ENCODE results near the gene LRRC47. TPM values are rescaled to one million over a fixed set of nuclear protein-coding genes. Genes with fewer than 3 reads are reported as not detected.

LRRC47 gene
- total and polyA plus RNA-seq, 2 of the 8 experiments (the other 6 are each of a cell fraction or from before 2014, with no cell fraction given), result 38.3 to 82.4 TPM

DNA sequence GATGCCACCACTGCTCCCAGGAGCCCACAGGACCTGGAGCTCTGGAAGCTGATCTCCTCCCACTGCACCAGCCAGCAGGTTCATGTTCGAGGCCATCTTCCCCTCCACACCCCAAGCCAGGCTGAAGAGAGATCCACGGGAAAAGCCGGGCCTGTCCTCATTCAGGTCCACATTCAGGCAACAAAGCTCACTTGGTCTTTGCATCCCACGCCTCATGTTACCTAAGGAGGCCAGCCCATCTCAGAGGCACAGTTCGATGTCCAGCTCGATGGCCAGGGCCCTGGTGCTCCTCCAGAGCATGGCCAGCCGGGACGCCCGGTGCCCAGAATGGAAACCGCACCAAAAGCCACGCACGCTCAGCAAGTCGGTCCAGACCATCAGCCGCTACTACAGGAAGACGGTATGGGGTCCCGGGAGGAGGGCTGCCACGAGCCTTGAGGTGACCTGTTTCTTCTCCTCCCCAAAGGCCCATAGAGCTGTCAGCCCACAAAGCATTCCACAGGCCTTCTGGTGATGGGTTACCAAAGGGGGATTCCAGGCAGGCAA is 43.8 kb downstream of the LRRC47 start, which contains the start of gene CCDC27:
TSS of gene CCDC27 (plus strand) at position 51 of the 546 bp plus-strand sequence. CDS start at position 83, 32 bp downstream.
- Histone ChIP-seq H4K5ac (ENCODE audit: insufficient read length, low read depth, low read length) (no peak within 1 kb of the TSS), H4K91ac (replicated peaks; ENCODE audit: insufficient read length, low read length) (no peak within 1 kb of the TSS), H3K27ac (ENCODE audit: low read depth, low read length) (no peak within 1 kb of the TSS), H3K9me3 (ENCODE audit: insufficient read depth in 2 of 2, low read depth in 1 of 2, low read length in 1 of 2) (no peaks in the 10 kb centered on the region; a peak in 1 of 4 replicates), H2BK120ac (replicated peaks; ENCODE audit: low read depth, low read length) (no peak within 1 kb of the TSS), H3K79me1 (ENCODE audit: low read depth, low read length) (no peaks in the 10 kb centered on the region), H2AK5ac (ENCODE audit: low read depth, low read length) (no peak within 1 kb of the TSS), H3K9ac (replicated peaks in 1 of 4; ENCODE audit: extremely low read depth in 1 of 4, low read depth in 3 of 4, low read length in 3 of 4) (no peak within 1 kb of the TSS), H3K23ac (ENCODE audit: insufficient read length) (no peak within 1 kb of the TSS), H2BK20ac (ENCODE audit: low read length) (no peak within 1 kb of the TSS), H3K4me3 (ENCODE audit: extremely low read depth in 1 of 4, insufficient read depth in 2 of 4, low read depth in 3 of 4, low read length in 4 of 4) (no peak within 1 kb of the TSS), H3K14ac (ENCODE audit: insufficient read length) (no peak within 1 kb of the TSS), H2AFZ (ENCODE audit: low read length) (no peak within 1 kb of the TSS), H4K8ac (ENCODE audit: extremely low read depth, insufficient read depth, low read length) (no peak within 1 kb of the TSS), H3K18ac (ENCODE audit: extremely low read depth, low read length) (no peak within 1 kb of the TSS), H2BK15ac (ENCODE audit: low read length) (no peak within 1 kb of the TSS), H2BK5ac (ENCODE audit: low read depth, low read length) (no peak within 1 kb of the TSS), H3K4me1 (replicated peaks in 1 of 4; ENCODE audit: control insufficient read depth in 3 of 4, insufficient read depth in 4 of 4, low read length in 3 of 4) (no peaks in the 10 kb centered on the region; a peak in 1 of 7 replicates), H3K4ac (replicated peaks; ENCODE audit: insufficient read length, low read depth, low read length) (no peak within 1 kb of the TSS), H2BK12ac (ENCODE audit: low read depth, low read length) (no peak within 1 kb of the TSS), H4K20me1 (replicated peaks in 1 of 2; ENCODE audit: control insufficient read depth in 1 of 2, insufficient read depth in 2 of 2, low read length in 2 of 2) (no peaks in the 10 kb centered on the region), H3K4me2 (ENCODE audit: insufficient read depth in 1 of 2, low read depth in 2 of 2, low read length in 2 of 2) (no peak within 1 kb of the TSS), H3K36me3 (ENCODE audit: control insufficient read depth in 2 of 4, insufficient read depth in 4 of 4, low read length in 3 of 4) (no peaks in the 10 kb centered on the region), H3K79me2 (ENCODE audit: control insufficient read depth in 1 of 2, insufficient read depth in 2 of 2, low read length in 2 of 2) (no peaks in the 10 kb centered on the region), H3K27me3 (replicated peaks in 1 of 4; ENCODE audit: control insufficient read depth in 3 of 4, extremely low read depth in 1 of 4, insufficient read depth in 3 of 4, low read length in 3 of 4) (peaks cover 0 to 3% (median 0%) of the 10 kb centered on the region in 4 experiments; a peak in 5 of 7 replicates), H3K56ac (replicated peaks; ENCODE audit: insufficient read length, low read depth, low read length) (no peak within 1 kb of the TSS), H3K23me2 (ENCODE audit: low read depth, low read length) (no peaks in the 10 kb centered on the region)
- no peak for TF ChIP-seq RBBP5 (IDR thresholded peaks at IDR 0.05; ENCODE audit: borderline replicate concordance, low read depth, low read length)
- no peak for TF ChIP-seq PHF8 (conservative IDR thresholded peaks at IDR 0.05; ENCODE audit: low read depth, low read length)
- no peak for FAIRE-seq
- no peak for DNase-seq (ENCODE audit: low read depth in 1 of 2, low spot score in 2 of 2)
- ChIA-PET CTCF (ENCODE audit: partially characterized antibody) (interaction anchor here (1.1 to 1.8 kb wide), 4 partner anchors 9 to 28 kb away, joined by 3 to 4 read pairs (median 3); no protein-coding TSS in a partner anchor), POLR2A (ENCODE audit: partially characterized antibody) (interaction anchor here (1.5 kb wide), 1 partner anchor 19 kb away, joined by 4 read pairs; no protein-coding TSS in a partner anchor)
- 99% methylated on average over 14 of the region's 17 CpGs; no CpG with 5 or more reads in 1 of the 2 experiments for WGBS, 2 experiments (ENCODE audit: extremely low coverage in 1 of 2, insufficient coverage in 1 of 2, insufficient read length in 1 of 2, insufficient replicate concordance in 2 of 2, low coverage in 1 of 2, low lambda C conversion rate in 2 of 2, missing lambda C conversion rate in 1 of 2)

All from H1 (cell line).